Activated T-cell treated with anti-CD3 and anti-CD28 coated beads, Interleukin-2, amount 50 U/mL, for 24 hours (primary cell): ENCODE measurements around the gene CORO2A.
"Not testable (repeated sequence)": the region's sequence is repeated elsewhere in the genome, so short reads cannot be mapped to it uniquely, and the experiment has no call there.

Experiments
- DNase-seq: peaks from one replicate; pipeline ENCODE4 v3.0.0-alpha.2; 2020
- H3K27ac Mint-ChIP-seq: 2 replicates; pipeline ENCODE4 v1.8.0; 2020; ENCODE audit warnings: mild to moderate bottlenecking, mixed read lengths
- H3K27me3 Mint-ChIP-seq: 2 replicates; pipeline ENCODE4 v1.8.0; 2020; ENCODE audit warnings: mixed read lengths
- H3K36me3 Mint-ChIP-seq: 2 replicates; pipeline ENCODE4 v1.8.0; 2020; ENCODE audit warnings: low read depth, mixed read lengths
- H3K4me1 Mint-ChIP-seq: 2 replicates; pipeline ENCODE4 v1.8.0; 2020; ENCODE audit warnings: low read depth, mixed read lengths
- H3K4me3 Mint-ChIP-seq: 2 replicates; pipeline ENCODE4 v1.8.0; 2020; ENCODE audit warnings: mild to moderate bottlenecking, moderate library complexity, mixed read lengths
- H3K9me3 Mint-ChIP-seq: 2 replicates; pipeline ENCODE4 v1.8.0; 2020; ENCODE audit warnings: mixed read lengths

CORO2A gene

GRCh38 chr9:98096091-98096490, 96.3 kb downstream of the CORO2A start:
- Mint-ChIP-seq H3K27ac (no peak overlapping the region), H3K4me1 (peaks cover 54% of the 10 kb centered on the region)

GRCh38 chr9:98095401-98095800, 97.0 kb downstream of the CORO2A start:
- peaks cover 49% of the 10 kb centered on the region for H3K4me1 Mint-ChIP-seq
- H3K4me3 Mint-ChIP-seq = no peak overlapping the region
- DNase-seq = no peak
- H3K9me3 Mint-ChIP-seq = no peaks in the 10 kb centered on the region
- H3K27me3 Mint-ChIP-seq = no peaks in the 10 kb centered on the region
- peaks cover 91% of the 10 kb centered on the region for H3K36me3 Mint-ChIP-seq
- H3K27ac Mint-ChIP-seq = peak overlapping the region; percentile 66

More at GRCh38 chr9:98096091-98096490, 96.3 kb downstream of the CORO2A start:
- H3K9me3 Mint-ChIP-seq = no peaks in the 10 kb centered on the region
- H3K4me3 Mint-ChIP-seq = no peak overlapping the region
- no peak for DNase-seq
- peaks cover 88% of the 10 kb centered on the region for H3K36me3 Mint-ChIP-seq
- no peaks in the 10 kb centered on the region for H3K27me3 Mint-ChIP-seq

GRCh38 chr9:98094851-98095250, 97.6 kb downstream of the CORO2A start:
- H3K4me1 Mint-ChIP-seq = peaks cover 45% of the 10 kb centered on the region
- peaks cover 92% of the 10 kb centered on the region for H3K36me3 Mint-ChIP-seq
- H3K27me3 Mint-ChIP-seq = no peaks in the 10 kb centered on the region
- no peak overlapping the region for H3K4me3 Mint-ChIP-seq
- H3K27ac Mint-ChIP-seq = no peak overlapping the region
- no peaks in the 10 kb centered on the region for H3K9me3 Mint-ChIP-seq
- no peak for DNase-seq

GRCh38 chr9:98094316-98094715, 98.1 kb downstream of the CORO2A start:
- H3K4me1 Mint-ChIP-seq = peaks cover 43% of the 10 kb centered on the region
- H3K27me3 Mint-ChIP-seq = no peaks in the 10 kb centered on the region
- peaks cover 92% of the 10 kb centered on the region for H3K36me3 Mint-ChIP-seq
- H3K27ac Mint-ChIP-seq = no peak overlapping the region
- H3K9me3 Mint-ChIP-seq = no peaks in the 10 kb centered on the region
- DNase-seq = no peak
- H3K4me3 Mint-ChIP-seq = no peak overlapping the region

- no peak for DNase-seq
- Mint-ChIP-seq H3K27ac (no peak overlapping the region), H3K4me1 (peaks cover 30% of the 10 kb centered on the region), H3K9me3 (no peaks in the 10 kb centered on the region), H3K36me3 (peaks cover 83% of the 10 kb centered on the region), H3K4me3 (no peak overlapping the region), H3K27me3 (no peaks in the 10 kb centered on the region)
Measured at GRCh38 chr9:98092613-98092931, 99.9 kb downstream of the CORO2A start.

GRCh38 chr9:98091735-98092612, 100.5 kb downstream of the CORO2A start:
- H3K27ac Mint-ChIP-seq = no peak overlapping the region
- H3K36me3 Mint-ChIP-seq = peaks cover 79% of the 10 kb centered on the region
- no peaks in the 10 kb centered on the region for H3K9me3 Mint-ChIP-seq
- DNase-seq = peak; percentile 14
- H3K27me3 Mint-ChIP-seq = no peaks in the 10 kb centered on the region
- no peak overlapping the region for H3K4me3 Mint-ChIP-seq
- peaks cover 26% of the 10 kb centered on the region for H3K4me1 Mint-ChIP-seq

GRCh38 chr9:98090674-98091073, 101.8 kb downstream of the CORO2A start:
- not testable (repeated sequence) for H3K27ac Mint-ChIP-seq, DNase-seq, H3K27me3 Mint-ChIP-seq, H3K9me3 Mint-ChIP-seq, H3K4me3 Mint-ChIP-seq
- peaks cover 32% of the 10 kb centered on the region for H3K4me1 Mint-ChIP-seq
- H3K36me3 Mint-ChIP-seq = peaks cover 78% of the 10 kb centered on the region

GRCh38 chr9:98087420-98088354, 104.8 kb downstream of the CORO2A start:
- peaks cover 80% of the 10 kb centered on the region for H3K36me3 Mint-ChIP-seq
- peak; percentile 63 for DNase-seq
- H3K27me3 Mint-ChIP-seq = no peaks in the 10 kb centered on the region
- no peaks in the 10 kb centered on the region for H3K9me3 Mint-ChIP-seq
- no peak overlapping the region for H3K27ac Mint-ChIP-seq
- H3K4me3 Mint-ChIP-seq = no peak overlapping the region
- H3K4me1 Mint-ChIP-seq = peaks cover 31% of the 10 kb centered on the region

GRCh38 chr9:98086461-98086860, 106.0 kb downstream of the CORO2A start:
- H3K36me3 Mint-ChIP-seq = peaks cover 83% of the 10 kb centered on the region
- H3K27me3 Mint-ChIP-seq = no peaks in the 10 kb centered on the region
- no peaks in the 10 kb centered on the region for H3K9me3 Mint-ChIP-seq
- H3K4me1 Mint-ChIP-seq = peaks cover 43% of the 10 kb centered on the region
- peak overlapping the region; percentile 71 for H3K27ac Mint-ChIP-seq
- no peak overlapping the region for H3K4me3 Mint-ChIP-seq
- no peak for DNase-seq

- peaks cover 49% of the 10 kb centered on the region for H3K4me1 Mint-ChIP-seq
- DNase-seq = no peak
- no peaks in the 10 kb centered on the region for H3K9me3 Mint-ChIP-seq
- H3K36me3 Mint-ChIP-seq = peaks cover 85% of the 10 kb centered on the region
- H3K4me3 Mint-ChIP-seq = no peak overlapping the region
- H3K27ac Mint-ChIP-seq = peak overlapping the region; percentile 71
- no peaks in the 10 kb centered on the region for H3K27me3 Mint-ChIP-seq
Measured at GRCh38 chr9:98085944-98086343, 106.5 kb downstream of the CORO2A start.

GRCh38 chr9:98085058-98085457, 107.4 kb downstream of the CORO2A start:
- no peak for DNase-seq
- Mint-ChIP-seq H3K4me1 (peaks cover 50% of the 10 kb centered on the region), H3K36me3 (peaks cover 86% of the 10 kb centered on the region), H3K9me3 (no peaks in the 10 kb centered on the region), H3K27ac (peak overlapping the region; percentile 71), H3K4me3 (no peak overlapping the region), H3K27me3 (no peaks in the 10 kb centered on the region)

GRCh38 chr9:98084396-98084795, 108.0 kb downstream of the CORO2A start:
- H3K27me3 Mint-ChIP-seq = no peaks in the 10 kb centered on the region
- H3K4me3 Mint-ChIP-seq = no peak overlapping the region
- no peak for DNase-seq
- peaks cover 83% of the 10 kb centered on the region for H3K36me3 Mint-ChIP-seq
- H3K4me1 Mint-ChIP-seq = peaks cover 50% of the 10 kb centered on the region
- no peaks in the 10 kb centered on the region for H3K9me3 Mint-ChIP-seq
- H3K27ac Mint-ChIP-seq = no peak overlapping the region

GRCh38 chr9:98083566-98084183, 108.8 kb downstream of the CORO2A start:
- peaks cover 51% of the 10 kb centered on the region for H3K4me1 Mint-ChIP-seq
- no peak for DNase-seq
- H3K27ac Mint-ChIP-seq = peak overlapping the region; percentile 93
- H3K36me3 Mint-ChIP-seq = peaks cover 88% of the 10 kb centered on the region
- H3K4me3 Mint-ChIP-seq = no peak overlapping the region
- H3K9me3 Mint-ChIP-seq = no peaks in the 10 kb centered on the region
- H3K27me3 Mint-ChIP-seq = no peaks in the 10 kb centered on the region

GRCh38 chr9:98083061-98083501, 109.4 kb downstream of the CORO2A start:
- Mint-ChIP-seq H3K27ac (peak overlapping the region; percentile 93), H3K27me3 (no peaks in the 10 kb centered on the region), H3K4me1 (peaks cover 53% of the 10 kb centered on the region), H3K9me3 (no peaks in the 10 kb centered on the region), H3K4me3 (no peak overlapping the region), H3K36me3 (peaks cover 88% of the 10 kb centered on the region)
- DNase-seq = no peak
